Measurements from ENCODE around the gene IGDCC3.
A peak's percentile ranks its signal among the peaks of the same experiment; 100 is the strongest.

IGDCC3 gene

DNA sequence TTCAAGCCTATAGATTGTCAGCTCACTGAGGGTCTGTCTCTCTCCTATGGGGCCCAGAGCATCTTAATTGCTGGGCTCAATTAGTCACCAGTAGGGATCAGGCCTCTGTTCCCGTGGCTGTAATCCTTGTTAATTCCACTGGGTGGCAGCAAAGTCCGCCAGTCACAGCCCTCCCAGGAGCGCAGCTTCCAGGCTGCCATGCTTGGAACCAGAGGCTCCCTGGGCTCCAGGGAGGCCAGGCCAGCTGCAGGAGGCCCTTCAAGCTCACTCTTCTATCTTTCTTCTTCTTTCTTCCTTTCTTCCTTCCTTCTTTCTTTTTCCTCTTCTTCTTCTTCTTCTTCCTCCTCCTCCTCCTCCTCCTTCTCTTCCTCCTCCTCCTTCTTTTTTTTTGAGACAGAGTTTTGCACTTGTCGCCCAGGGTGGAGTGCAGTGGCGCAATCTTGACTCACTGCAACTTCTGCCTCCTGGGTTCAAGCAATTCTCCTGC lies 58.9 kb downstream of the IGDCC3 start:
- peak; percentile 90 for DNase-seq

DNA sequence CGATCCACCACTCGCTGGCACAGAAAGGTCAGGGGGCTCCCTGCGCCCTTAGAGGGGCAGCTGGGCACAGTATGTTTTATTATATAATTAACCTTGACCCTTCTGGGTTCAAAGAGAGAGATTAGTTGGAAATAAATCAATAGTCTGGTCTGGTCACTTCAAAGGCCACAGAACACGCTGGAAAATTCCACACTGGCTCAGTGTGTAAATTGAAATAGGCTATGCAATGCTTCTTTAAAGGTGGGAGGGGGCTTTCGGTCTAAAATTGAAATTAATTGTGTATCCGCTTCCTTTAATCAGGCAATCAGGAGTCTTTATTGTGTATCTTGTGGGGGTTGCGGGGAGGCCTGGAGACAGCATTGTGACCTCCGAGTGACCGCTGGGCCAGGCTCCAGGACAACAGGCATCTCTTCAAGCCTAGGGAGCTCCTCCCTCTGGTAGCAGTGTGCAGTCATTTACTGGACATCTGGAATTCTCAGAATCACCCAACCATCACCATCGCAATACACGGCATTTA lies 65.3 kb downstream of the IGDCC3 start:
- peak; percentile 52 for DNase-seq

- no peak for DNase-seq
Measured at GRCh38 chr15:65311760-65312159, 66.0 kb downstream of the IGDCC3 start.

DNA sequence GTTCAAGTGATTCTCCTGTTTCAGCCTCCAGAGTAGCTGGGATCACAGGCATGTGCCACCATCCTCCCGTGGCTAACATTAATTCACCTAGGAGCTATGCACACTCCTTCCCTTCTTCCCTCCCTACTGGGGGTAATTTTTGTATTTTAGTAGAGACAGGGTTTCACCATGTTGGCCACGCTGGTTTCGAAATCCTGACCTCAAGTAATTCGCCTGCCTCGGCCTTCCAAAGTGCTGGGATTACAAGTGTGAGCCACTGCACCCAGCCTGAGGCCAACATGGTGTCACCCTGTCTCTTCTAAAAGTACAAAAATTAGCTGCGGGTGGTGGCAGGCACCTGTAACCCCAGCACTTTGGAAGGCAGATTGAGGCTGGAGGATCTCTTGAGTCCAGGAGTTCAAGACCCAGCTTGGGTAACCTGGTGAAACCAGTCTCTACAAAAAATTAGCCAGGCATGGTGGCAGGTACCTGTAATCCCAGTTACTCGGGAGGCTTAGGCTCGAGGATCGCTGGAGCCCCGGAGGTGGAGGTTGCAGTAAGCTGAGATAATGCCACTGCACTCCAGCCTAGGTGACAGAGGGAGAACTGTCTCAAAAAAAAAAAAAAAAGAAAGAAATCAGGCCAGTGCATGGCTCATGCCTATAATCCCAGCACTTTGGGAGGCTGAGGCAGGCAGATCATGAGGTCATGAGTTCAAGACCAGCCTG lies 67.2 kb downstream of the IGDCC3 start:
- no peak for DNase-seq

DNA sequence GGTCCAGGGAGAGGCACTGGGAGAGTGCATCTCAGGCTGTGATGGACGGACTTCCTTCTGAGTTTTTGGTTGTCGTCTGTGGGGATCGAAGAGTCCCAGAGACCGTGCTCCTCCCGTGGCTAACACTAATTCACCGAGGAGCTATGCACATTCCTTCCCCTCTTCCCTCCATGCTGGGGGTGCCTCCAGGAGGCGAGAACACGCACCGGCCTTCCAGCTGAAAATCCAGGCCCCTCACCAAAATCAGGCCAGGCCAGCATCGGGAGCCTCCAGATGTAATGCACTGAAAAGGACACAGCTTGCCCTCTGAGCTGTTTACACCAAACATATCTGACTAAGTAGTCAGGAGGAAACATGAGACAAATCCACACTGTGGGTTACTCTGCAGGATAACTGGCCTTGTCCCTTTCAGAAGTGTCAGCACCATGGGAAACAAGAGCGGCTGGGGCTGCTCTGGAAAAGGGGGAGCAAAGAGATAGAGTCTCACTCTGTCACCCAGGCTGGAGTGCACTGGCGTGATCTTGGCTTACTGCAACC lies 67.9 kb downstream of the IGDCC3 start:
- no peak for DNase-seq

DNA sequence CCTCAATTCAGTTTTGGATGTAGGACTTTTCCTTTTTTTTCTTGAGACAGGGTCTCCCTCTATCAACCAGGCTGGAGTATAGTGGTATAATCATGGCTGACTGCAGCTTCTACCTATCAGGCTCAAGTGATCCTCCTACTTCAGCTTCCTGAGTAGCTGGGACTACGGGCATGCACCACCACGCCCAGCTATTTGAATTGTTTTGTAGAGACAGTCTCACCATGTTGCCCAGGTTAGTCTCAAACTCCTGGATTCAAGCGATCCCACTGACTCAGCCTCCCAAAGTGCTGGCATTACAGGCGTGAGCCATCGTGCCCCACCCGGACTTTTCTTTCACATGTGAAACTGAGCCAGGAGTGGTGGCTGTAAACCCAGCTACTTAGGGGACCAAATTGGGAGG lies 69.8 kb downstream of the IGDCC3 start:
- DNase-seq: no peak

GRCh38 chr15:65306551-65306950 lies 71.3 kb downstream of the IGDCC3 start:
- no peak for DNase-seq

DNA sequence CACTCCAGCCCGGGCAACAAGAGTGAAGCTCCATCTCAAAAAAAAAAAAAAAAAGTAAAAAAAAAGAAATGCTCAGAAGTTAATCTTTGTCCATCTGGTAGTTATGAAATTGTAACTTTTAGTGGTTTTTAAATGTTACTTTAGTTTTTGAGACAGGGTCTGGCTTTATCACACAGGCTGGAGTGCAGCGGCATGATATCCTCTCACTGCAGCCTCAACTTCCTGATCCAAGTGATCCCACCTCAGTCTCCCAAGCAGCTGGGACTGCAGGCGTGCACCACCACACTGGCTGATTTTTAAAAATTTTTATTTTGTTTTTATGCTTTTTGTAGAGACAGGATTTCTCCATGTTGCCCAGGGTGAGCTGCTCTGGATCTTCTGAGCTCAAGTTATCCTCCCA lies 72.0 kb downstream of the IGDCC3 start:
- no peak for DNase-seq

GRCh38 chr15:65305150-65305758 lies 72.5 kb downstream of the IGDCC3 start:
- DNase-seq: no peak

DNA sequence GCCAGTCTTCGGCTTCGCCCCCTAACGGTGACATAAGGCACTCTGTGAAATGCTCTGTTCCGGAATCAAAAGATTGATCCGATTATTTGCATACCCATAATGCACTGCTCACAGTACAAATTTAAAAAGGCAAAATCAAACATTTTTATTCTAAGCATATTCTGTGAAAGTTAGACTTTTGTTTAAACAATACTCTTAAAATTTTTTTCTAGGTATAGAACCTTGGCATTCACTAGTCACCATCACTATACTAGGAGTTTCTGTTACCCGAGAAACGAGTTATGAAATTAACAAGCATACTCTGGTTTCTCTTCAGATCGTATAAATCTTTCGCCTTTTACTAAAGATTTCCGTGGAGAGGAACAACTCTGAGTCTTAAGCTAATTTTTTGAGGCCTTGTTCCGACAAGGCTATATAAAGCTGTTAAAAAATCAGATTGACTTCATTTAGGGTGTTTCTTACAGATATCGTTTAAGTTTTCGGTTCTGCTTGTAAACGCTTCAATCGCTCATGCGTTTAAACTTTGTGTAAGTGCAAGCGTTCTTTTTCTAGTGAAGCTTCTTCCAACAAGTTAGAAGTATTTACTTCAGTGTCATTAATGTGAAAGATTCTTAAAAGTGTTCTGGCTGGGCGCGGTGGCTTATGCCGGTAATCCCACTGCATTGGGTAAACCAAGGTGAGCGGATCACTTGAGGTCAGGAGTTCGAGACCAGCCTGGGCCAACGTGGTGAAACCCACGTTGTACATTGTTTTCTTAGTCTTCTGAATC lies 73.2 kb downstream of the IGDCC3 start, which contains the start of gene RNU5B-1:
TSS of gene RNU5B-1 (plus strand) at position 297 of the 769 bp plus-strand sequence.
- peak; percentile 92 for DNase-seq

DNA sequence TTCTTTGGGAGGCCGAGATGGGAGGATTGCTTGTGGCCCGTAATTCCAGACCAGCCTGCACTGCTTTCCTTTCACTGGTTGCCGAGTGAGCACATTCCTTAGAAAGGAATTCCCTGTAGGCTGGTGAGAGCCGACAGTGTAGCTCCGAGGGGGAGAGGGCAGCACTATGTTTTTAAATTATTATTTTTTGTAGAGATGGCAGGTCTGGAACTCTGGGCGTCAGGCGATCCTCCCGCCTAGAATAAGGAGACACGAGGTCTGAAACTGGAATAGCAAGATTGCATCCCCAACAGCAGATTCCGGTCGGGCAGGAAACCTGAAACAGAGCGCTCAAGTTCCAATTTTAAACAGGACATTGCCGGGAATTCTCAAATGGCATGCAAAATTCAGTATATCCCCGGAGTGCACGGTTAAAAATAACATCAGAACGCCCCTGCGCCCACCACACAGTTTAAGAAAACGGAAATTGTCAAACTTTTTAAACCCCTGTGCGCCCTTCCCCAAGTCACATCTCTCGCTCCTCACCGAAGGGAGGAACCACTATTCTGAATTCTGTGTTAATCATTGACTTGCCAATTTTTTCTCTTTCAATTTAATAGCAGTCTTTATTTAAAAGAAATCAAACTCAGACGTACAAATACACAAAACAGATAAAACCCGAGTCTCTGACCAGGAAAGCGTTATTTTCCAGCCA lies 74.0 kb downstream of the IGDCC3 start:
- DNase-seq: peak; percentile 76

DNA sequence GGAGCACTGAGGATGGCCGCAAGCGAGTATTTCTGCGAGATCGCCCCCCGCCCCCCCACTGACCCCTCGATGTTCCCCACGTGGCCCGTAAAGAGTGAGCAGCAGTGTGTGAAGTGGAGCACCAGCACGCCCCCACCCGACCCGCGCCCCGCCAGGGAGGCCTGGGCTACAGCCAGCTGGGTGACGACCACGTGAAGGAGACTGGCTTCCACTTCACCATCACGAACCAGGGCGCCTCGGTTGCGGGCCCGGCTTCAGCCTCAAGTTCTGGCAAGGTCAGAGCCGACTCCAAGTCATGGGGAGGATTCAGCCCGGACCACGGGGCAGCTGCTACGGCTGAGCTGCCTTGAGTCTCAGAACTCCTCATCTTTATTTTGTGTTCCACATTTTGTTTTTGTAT lies 75.7 kb downstream of the IGDCC3 start:
- DNase-seq: peak; percentile 14

- DNase-seq: no peak
Measured at GRCh38 chr15:65300924-65301441, 76.8 kb downstream of the IGDCC3 start.

DNA sequence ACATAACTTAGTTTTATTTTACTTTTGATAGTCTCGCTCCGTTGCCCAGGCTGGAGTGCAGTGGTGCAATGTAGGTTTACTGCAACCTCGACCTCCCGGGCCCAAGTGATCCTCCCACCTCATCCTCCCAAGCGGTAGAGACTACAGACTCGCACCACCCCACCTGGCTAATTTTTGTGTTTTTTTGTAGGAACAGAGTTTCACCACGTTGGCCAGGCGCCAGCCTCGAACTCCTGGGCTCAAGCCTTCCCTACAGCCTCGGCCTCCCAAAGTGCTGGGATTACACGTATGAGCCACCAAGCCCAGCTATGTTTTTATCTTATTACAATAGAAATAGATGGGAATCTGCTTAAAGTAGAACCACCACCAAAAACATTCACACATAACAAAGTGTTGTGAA lies 79.1 kb downstream of the IGDCC3 start:
- DNase-seq: no peak

DNA sequence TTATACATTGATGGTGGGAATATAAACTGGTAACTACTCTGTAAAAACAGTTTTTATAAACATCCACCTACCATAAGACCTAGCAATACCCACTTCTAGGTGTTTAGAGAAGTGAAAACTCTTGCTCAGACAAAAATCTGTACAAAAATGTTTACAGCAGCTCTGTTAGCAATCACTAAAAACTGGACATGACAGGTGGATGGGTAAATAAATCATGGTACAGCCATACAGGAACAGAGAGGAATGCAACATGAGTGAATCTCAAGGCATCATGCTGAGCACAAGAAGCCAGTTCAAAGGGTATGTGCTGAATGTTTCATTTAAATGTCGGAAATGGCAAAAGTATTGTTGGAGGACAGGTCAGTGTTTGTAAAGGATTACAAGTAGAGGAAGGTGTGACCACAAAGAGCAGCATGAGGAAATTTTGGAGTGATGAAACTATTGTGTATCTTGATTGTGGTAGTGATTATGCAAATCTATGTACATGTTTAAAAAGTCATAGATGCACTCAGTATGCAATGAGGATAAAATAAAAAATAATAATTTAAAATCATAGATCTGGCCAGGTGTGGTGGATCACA lies 84.8 kb downstream of the IGDCC3 start:
- no peak for DNase-seq

DNA sequence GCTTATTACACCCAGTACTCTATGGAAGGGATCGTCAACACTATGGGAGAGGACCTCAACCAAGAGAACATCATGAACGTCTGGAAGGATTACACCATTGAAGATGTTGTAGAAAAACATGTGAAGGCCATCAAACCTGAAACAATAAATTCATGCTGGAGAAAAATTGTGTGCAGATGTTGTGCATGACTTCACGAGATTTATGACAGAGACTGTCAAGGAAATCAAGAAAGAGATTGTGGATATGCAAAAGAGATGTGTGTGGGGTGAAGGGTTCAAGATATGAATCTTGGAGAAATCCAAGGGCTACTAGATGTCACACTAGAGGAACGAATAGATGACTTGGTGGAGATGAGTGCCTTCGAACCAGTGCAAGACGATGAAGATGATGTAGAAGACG lies 87.6 kb downstream of the IGDCC3 start:
- no peak for DNase-seq

DNA sequence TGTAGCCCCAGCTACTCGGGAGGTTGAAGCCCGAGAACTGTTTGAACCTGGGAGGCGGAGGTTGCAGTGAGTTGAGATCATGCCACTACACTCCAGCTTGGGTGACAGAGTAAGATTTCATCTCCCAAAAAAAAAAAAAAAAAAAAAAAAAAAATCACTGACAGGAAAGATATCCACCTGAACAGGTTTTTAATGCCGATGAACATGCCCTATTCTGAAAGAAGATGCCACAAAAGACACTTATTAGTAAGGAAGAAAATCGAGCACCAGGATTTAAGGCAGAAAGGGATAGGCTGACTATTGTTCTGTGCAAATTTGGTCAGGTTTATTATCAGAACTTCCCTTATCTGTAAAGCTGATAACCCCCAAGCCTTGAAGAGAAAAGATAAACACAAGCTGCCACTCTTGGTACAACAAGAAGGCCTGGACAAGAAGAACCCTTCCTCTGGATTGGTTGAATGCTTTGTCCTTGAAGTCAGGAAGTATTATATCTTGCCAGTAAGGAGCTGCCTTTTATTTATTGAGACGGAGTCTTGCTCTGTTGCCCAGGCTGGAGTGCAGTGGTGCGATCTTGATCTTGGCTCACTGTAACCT lies 88.4 kb downstream of the IGDCC3 start:
- DNase-seq: no peak

DNA sequence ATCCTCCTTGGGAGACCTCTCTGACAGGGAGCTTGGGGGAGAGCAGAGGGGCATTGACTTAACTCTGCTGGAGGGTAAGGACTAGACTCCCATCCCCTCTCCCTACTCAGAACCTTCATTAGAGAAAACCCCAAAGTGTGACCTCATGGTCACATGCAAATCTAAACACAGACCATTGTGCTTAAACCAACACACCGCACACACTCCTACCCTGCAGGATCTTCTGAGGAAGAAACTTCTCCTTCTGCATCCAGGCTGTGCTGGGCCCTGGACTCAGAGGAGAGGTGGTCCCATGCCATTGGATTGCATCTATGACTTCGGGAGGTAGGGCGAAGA lies 90.3 kb downstream of the IGDCC3 start:
- DNase-seq: no peak

DNA sequence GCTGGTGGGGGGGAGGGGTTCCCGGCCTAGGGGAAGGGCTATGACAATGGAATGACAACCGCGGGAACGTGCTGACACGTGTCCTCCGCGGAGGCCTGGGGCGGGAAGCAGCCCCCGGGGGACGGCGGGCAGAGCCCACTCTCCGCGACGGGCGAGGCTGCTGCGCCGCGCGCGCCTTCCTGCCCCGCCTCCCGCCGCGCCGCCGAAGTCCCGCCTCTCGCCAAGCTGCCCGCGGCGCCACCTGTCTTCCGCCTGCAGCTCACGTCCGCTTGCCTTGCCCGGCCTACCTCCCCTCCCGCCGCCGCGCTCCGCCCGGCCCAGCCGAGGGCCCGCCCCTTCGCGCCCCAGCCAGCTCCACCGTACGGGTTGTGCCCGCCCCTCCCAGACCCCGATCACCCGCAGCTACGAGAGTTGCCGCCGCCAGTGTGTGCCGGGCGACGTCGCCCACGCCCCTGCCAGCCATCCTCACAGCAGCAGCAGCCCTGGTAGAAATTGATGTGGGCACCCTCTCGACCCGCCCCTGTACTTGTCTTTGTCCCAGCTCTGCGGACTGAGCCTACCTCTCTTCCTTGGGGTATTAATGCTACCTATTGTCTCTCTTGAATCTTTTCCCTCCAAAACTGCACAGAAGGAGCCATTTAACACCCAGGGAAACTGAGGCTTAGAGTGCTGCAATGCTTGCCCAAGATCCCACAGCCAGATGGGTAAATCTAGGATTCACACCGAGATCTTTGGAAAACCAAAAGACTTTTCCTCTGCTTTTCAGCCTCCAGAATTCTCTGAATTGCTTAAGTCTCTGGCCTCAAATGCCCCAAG lies 90.9 kb downstream of the IGDCC3 start, which contains the start of gene PARP16:
TSS of gene PARP16 (minus strand) at position 180 of the 816 bp plus-strand sequence. CDS start 457 bp downstream, outside the sequence.
- peak; percentile 87 for DNase-seq

DNA sequence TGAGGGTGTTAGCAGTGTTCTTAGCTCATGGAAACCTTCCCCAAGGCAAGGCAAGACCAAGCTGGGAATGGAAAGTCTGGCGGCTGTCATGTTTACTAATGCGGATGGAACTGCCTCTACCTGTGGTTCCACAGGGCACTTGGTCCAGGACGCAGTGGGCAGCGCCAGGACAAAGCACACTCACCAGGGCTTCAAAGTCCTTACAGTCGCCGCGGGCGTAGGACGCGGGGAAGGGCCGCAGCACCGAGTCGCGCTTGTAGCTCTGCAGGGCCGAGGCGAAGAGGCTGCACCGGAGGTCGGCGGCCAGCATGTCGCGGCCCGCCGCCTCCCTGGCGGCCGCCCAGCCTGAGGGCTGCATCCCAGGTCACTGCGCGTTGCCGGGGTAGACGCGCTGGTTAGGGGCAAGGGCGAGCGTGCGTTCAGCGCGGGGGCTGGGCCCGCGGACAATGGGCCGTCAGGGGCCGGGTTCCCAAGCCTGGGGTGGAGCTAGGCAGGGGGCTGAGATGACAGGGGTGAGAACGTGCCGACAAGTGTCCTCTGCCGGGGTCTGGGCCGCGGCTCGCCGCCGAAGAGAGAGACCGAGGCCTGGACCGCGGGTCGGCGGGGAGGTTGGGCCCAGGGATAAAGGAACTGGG lies 91.6 kb downstream of the IGDCC3 start:
- DNase-seq: no peak

Data from midbrain (tissue), 1 donor.